Heart left ventricle (tissue), 13 donors: ENCODE data around the gene SLC22A4.

Source experiments
- POLR2A ChIP-seq, 2 donors: fragments of 450-650 bp; IDR thresholded peaks; one replicate each; pipeline ENCODE4 v1.6.1; 2017; ENCODE audit warnings: antibody characterized with exemption in 2 of 2, mild to moderate bottlenecking in 2 of 2, moderate library complexity in 2 of 2
- TF ChIP-seq, protein P1 (sequence below), 12 donors: fragments of 200-600 bp; sonication (generic) in 4 of 12; IDR thresholded peaks; one replicate each; pipeline versions ENCODE4 v1.5.0 to v1.8.0; 2018 to 2022; ENCODE audit warnings: antibody characterized with exemption in 12 of 12, mild to moderate bottlenecking in 5 of 12
- donor health status: ischemic (EF 13 %, LVEDD 7.1; RV severe dilation, severe dysfunction).
- donor health status: DM: no; HTN: yes; CAD: no.
- donor health status: DM: no; HTN: no; CAD: no.
- donor health status: ischemic (EF 25% LVEDD 6.9; RV normal size, moderate dysfunction).
- donor health status: ischemic (EF 25% LVEDD 5.7; RV mildly dilated, moderate dysfunction).
- donor health status: ischemic (EF 35%, LVEDD 5.7; RV mildly dilated, moderate dysfunction).
- donor health status: nonischemic (EF 11% LVEDD 7.7; RV severe dilation, severe dysfunction).
- donor health status: DM: yes; HTN: yes; CAD: no.
- donor health status: PGD.
- donor health status: ischemic (EF 29% LVEDD 5.4; RV normal size, mild dysfunction).
- donor health status: nonischemic (EF 23%, LVEDD 6.1; RV moderate dilation, normal function).

DNA sequence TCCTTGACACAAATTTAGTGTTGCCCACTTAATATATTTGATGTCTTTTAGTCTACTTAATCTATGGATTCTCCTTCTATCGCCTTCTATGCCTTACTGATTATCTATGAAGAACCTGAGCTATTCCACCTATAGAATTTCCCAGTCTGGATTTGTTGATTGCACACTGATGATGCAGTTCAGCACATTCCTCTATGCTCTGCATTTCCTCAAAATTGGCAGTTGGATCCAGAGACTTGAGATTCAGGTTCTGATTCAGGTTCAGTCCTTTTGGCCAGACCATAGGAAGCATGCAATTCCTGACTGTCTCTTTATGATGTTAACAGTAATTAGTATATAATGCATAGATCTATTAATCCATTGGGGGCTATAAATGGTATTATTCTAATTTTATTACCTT lies 89.1 kb downstream of the SLC22A4 start:
- TF ChIP-seq, protein P1, sequence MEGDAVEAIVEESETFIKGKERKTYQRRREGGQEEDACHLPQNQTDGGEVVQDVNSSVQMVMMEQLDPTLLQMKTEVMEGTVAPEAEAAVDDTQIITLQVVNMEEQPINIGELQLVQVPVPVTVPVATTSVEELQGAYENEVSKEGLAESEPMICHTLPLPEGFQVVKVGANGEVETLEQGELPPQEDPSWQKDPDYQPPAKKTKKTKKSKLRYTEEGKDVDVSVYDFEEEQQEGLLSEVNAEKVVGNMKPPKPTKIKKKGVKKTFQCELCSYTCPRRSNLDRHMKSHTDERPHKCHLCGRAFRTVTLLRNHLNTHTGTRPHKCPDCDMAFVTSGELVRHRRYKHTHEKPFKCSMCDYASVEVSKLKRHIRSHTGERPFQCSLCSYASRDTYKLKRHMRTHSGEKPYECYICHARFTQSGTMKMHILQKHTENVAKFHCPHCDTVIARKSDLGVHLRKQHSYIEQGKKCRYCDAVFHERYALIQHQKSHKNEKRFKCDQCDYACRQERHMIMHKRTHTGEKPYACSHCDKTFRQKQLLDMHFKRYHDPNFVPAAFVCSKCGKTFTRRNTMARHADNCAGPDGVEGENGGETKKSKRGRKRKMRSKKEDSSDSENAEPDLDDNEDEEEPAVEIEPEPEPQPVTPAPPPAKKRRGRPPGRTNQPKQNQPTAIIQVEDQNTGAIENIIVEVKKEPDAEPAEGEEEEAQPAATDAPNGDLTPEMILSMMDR (IDR thresholded peaks at IDR 0.05): no peak
- no peak for TF ChIP-seq POLR2A (IDR thresholded peaks at IDR 0.05)
